Hematopoietic multipotent progenitor cell treated with erythropoietin and hydrocortisone succinate and interleukin-3 and kit ligand, for 4 days (in vitro differentiated cells): Measurements from ENCODE around the gene KLHL22.

Source experiments
- DNase-seq: peaks from one replicate; pipeline ENCODE4 v3.0.0-alpha.2; 2015

Gene KLHL22

GRCh38 chr22:20442485-20443284 lies 52.9 kb downstream of the KLHL22 start:
- DNase-seq: no peak

GRCh38 chr22:20441631-20442484 lies 53.7 kb downstream of the KLHL22 start:
- no peak for DNase-seq

GRCh38 chr22:20440637-20441591 lies 54.7 kb downstream of the KLHL22 start:
- DNase-seq: no peak

- DNase-seq: no peak
These were observed 55.5 kb downstream of the KLHL22 start for GRCh38 chr22:20439928-20440575.

- DNase-seq: no peak
These were observed 56.1 kb downstream of the KLHL22 start for GRCh38 chr22:20439556-20439927.

- no peak for DNase-seq
These were observed 56.7 kb downstream of the KLHL22 start for GRCh38 chr22:20438678-20439492.

- no peak for DNase-seq
These were observed 57.2 kb downstream of the KLHL22 start for GRCh38 chr22:20438427-20438677.

GRCh38 chr22:20437613-20438426 lies 57.8 kb downstream of the KLHL22 start, which contains the start of gene SCARF2:
SCARF2 (minus strand) TSS chr22:20437825; CDS start chr22:20437754, 71 bp downstream.
- no peak for DNase-seq

- DNase-seq: no peak
These were observed 58.6 kb downstream of the KLHL22 start for GRCh38 chr22:20436768-20437612.

- no peak for DNase-seq
These were observed 59.3 kb downstream of the KLHL22 start for GRCh38 chr22:20436307-20436767.

GRCh38 chr22:20435436-20436306 lies 59.9 kb downstream of the KLHL22 start:
- DNase-seq: no peak

GRCh38 chr22:20434773-20435172 lies 60.8 kb downstream of the KLHL22 start:
- DNase-seq: no peak

- DNase-seq: no peak
These were observed 61.3 kb downstream of the KLHL22 start for GRCh38 chr22:20434264-20434751.

GRCh38 chr22:20433686-20434241 lies 61.8 kb downstream of the KLHL22 start:
- no peak for DNase-seq

GRCh38 chr22:20433191-20433590 lies 62.4 kb downstream of the KLHL22 start:
- DNase-seq: no peak

GRCh38 chr22:20432244-20432686 lies 63.3 kb downstream of the KLHL22 start:
- no peak for DNase-seq

GRCh38 chr22:20431511-20432192 lies 63.9 kb downstream of the KLHL22 start:
- no peak for DNase-seq
